Left lung (tissue), 10 donors: ENCODE data around the gene ZNF219. TPM values are rescaled to one million over a fixed set of nuclear protein-coding genes. Genes with fewer than 3 reads are reported as not detected.
A peak's percentile ranks its signal among the peaks of the same experiment; 100 is the strongest.

ENCODE experiments used
- ATAC-seq: fragments of 200-7000 bp; cut with Tn5 transposase; one replicate; pipeline ENCODE4 v1.9.1; 2020; ENCODE audit warnings: moderate library complexity
- DNase-seq, 4 donors: peaks; one replicate each; pipeline ENCODE4 v3.0.0-alpha.2; 2013 to 2020
- H3K27ac ChIP-seq, 2 donors: fragments of 200-600 bp; sonication (generic) in 1 of 2; one replicate each; pipeline versions ENCODE4 v1.5.0 to v1.8.0; 2020 to 2021
- H3K27me3 ChIP-seq, 2 donors: fragments of 200-600 bp; sonication (generic) in 1 of 2; one replicate each; pipeline versions ENCODE4 v1.5.0 to v1.8.0; 2020 to 2021
- H3K36me3 ChIP-seq, 2 donors: fragments of 200-600 bp; sonication (generic) in 1 of 2; one replicate each; pipeline versions ENCODE4 v1.5.0 to v1.8.0; 2020 to 2021
- H3K4me1 ChIP-seq, 2 donors: fragments of 200-600 bp; one replicate each; pipeline ENCODE4 v1.8.0; 2021
- H3K4me3 ChIP-seq, 2 donors: fragments of 200-600 bp; sonication (generic) in 1 of 2; one replicate each; pipeline versions ENCODE4 v1.5.0 to v1.8.0; 2020 to 2021; ENCODE audit warnings: mild to moderate bottlenecking in 1 of 2
- H3K9me3 ChIP-seq, 2 donors: fragments of 200-600 bp; sonication (generic) in 1 of 2; one replicate each; pipeline versions ENCODE4 v1.5.0 to v1.8.0; 2020 to 2021
- CTCF ChIP-seq, 2 donors: fragments of 200-600 bp; sonication (generic) in 1 of 2; IDR thresholded peaks; one replicate each; pipeline versions ENCODE4 v1.5.0 to v1.8.0; 2021; ENCODE audit warnings: antibody characterized with exemption in 2 of 2
- intact Hi-C, 2 donors: fragments of 100-400 bp; cut with DNase I; formaldehyde crosslinking; loops; one replicate each; pipeline versions ENCODE4 v1.11.2 to v1.14.2; 2022
- polyA plus RNA-seq, 6 donors: library from polyadenylated mRNA; unstranded; fragments of 120-200 nt; gene quantifications; one replicate each; pipeline ENCODE4 v1.2.1, GENCODE V29; 2013; ENCODE audit not compliant: insufficient read length in 6 of 6
- total RNA-seq, 2 donors: library from RNA; stranded (reverse); fragmentation: NEBNext Ultra II Directional; extraction: Animal tissue kit (Norgen Biotek cat#: 25700); gene quantifications; one replicate each; pipeline ENCODE4 v1.2.1, GENCODE V29; 2021
- donor health status: DM: no; HTN: yes; CAD: no.
- donor health status: DM: no; HTN: no; CAD: no.

ZNF219 gene
- total and polyA plus RNA-seq, 8 donors, result 30.5 to 45.4 (median 35.7) TPM

GRCh38 chr14:21091821-21092272, 6.6 kb downstream of the ZNF219 start:
- intact Hi-C loops, result loop anchor here in 1 of 2 donors (5.0 kb wide), 1 partner anchor 75 kb away; no protein-coding TSS in a partner anchor
- no peak for TF ChIP-seq CTCF (IDR thresholded peaks at IDR 0.05)
- ATAC-seq (no peak), DNase-seq (peak in 1 of 4 donors; percentile 82)
- Histone ChIP-seq H3K9me3 (no peaks in the 10 kb centered on the region), H3K4me1 (peaks cover 0 to 43% of the 10 kb centered on the region in 2 donors), H3K4me3 (no peak overlapping the region), H3K36me3 (peaks cover 0 to 44% of the 10 kb centered on the region in 2 donors), H3K27me3 (no peaks in the 10 kb centered on the region), H3K27ac (no peak overlapping the region)

GRCh38 chr14:21090940-21091663, 7.4 kb downstream of the ZNF219 start:
- no peak overlapping the region for H3K27ac ChIP-seq
- ATAC-seq (no peak), DNase-seq (no peak)
- H3K36me3 ChIP-seq, result peaks cover 0 to 49% of the 10 kb centered on the region in 2 donors
- no peak overlapping the region for H3K4me3 ChIP-seq
- intact Hi-C loops, result loop anchor here in 1 of 2 donors (5.0 kb wide), 1 partner anchor 74 kb away; no protein-coding TSS in a partner anchor
- no peaks in the 10 kb centered on the region for H3K9me3 ChIP-seq
- H3K27me3 ChIP-seq, result no peaks in the 10 kb centered on the region
- no peak for TF ChIP-seq CTCF (IDR thresholded peaks at IDR 0.05)
- peaks cover 0 to 44% of the 10 kb centered on the region in 2 donors for H3K4me1 ChIP-seq

GRCh38 chr14:21090194-21090939, 8.1 kb downstream of the ZNF219 start:
- peak; percentile 14 to 58 for TF ChIP-seq CTCF (IDR thresholded peaks at IDR 0.05)
- H3K4me3 ChIP-seq, result no peak overlapping the region
- peaks cover 0 to 56% of the 10 kb centered on the region in 2 donors for H3K36me3 ChIP-seq
- H3K4me1 ChIP-seq, result peaks cover 0 to 44% of the 10 kb centered on the region in 2 donors
- H3K27ac ChIP-seq, result no peak overlapping the region
- H3K27me3 ChIP-seq, result no peaks in the 10 kb centered on the region
- intact Hi-C loops, result loop anchor here in 1 of 2 donors (5.0 kb wide), 1 partner anchor 73 kb away; no protein-coding TSS in a partner anchor
- ATAC-seq (no peak), DNase-seq (peak in 1 of 4 donors; percentile 86)
- H3K9me3 ChIP-seq, result no peaks in the 10 kb centered on the region

- peaks cover 0 to 62% of the 10 kb centered on the region in 2 donors for H3K36me3 ChIP-seq
- intact Hi-C loops, result loop anchor here in 1 of 2 donors (5.0 kb wide), 1 partner anchor 73 kb away; no protein-coding TSS in a partner anchor
- no peaks in the 10 kb centered on the region for H3K9me3 ChIP-seq
- TF ChIP-seq CTCF (IDR thresholded peaks at IDR 0.05), result no peak
- ATAC-seq (no peak), DNase-seq (no peak)
- no peak overlapping the region for H3K4me3 ChIP-seq
- H3K27ac ChIP-seq, result peak overlapping the region in 1 of 2 donors; percentile 86
- H3K27me3 ChIP-seq, result no peaks in the 10 kb centered on the region
- H3K4me1 ChIP-seq, result peaks cover 4 to 50% of the 10 kb centered on the region in 2 donors
These were observed 8.6 kb downstream of the ZNF219 start for GRCh38 chr14:21089877-21090193.

GRCh38 chr14:21089271-21089670, 9.2 kb downstream of the ZNF219 start:
- Histone ChIP-seq H3K9me3 (no peaks in the 10 kb centered on the region), H3K27me3 (no peaks in the 10 kb centered on the region), H3K4me1 (peaks cover 8 to 55% of the 10 kb centered on the region in 2 donors), H3K4me3 (no peak overlapping the region), H3K27ac (peak overlapping the region in 1 of 2 donors; percentile 86), H3K36me3 (peaks cover 0 to 67% of the 10 kb centered on the region in 2 donors)
- DNase-seq (no peak), ATAC-seq (no peak)
- no peak for TF ChIP-seq CTCF (IDR thresholded peaks at IDR 0.05)
- intact Hi-C loops, result no loop called here
